GM12878 (cell line): Measurements from ENCODE around the gene PRKCI. TPM values are rescaled to one million over a fixed set of nuclear protein-coding genes. Genes with fewer than 3 reads are reported as not detected.
A peak's percentile ranks its signal among the peaks of the same experiment; 100 is the strongest.

ENCODE experiments used
- ATAC-seq: fragments of 200-7000 bp; cut with Tn5 transposase; 3 replicates; pipeline ENCODE4 v1.9.1; 2020; ENCODE audit warnings: mild to moderate bottlenecking, moderate library complexity
- BruUV-seq: library from RNA; stranded (reverse); fragments of 400-500 nt; replicated peaks from 2 replicates; lab custom pipeline; 2021; lab: Mats Ljungman, UMichigan
- CTCF ChIA-PET: fragments of 300-600 bp; sonication (Branson Sonifier 250); formaldehyde crosslinking; extraction: SDS; loops from one replicate; lab custom pipeline; 2021; ENCODE audit warnings: inconsistent platforms; lab: Yijun Ruan, JAX
- POLR2A ChIA-PET: fragments of 350-600 bp; formaldehyde crosslinking; extraction: SDS; loops from one replicate; lab custom pipeline; 2021; ENCODE audit warnings: inconsistent platforms; lab: Charles Lee
- RAD21 ChIA-PET: fragments of 300-600 bp; sonication (Branson Sonifier 250); formaldehyde crosslinking; loops from one replicate; lab custom pipeline; 2023; ENCODE audit warnings: antibody characterized with exemption; ENCODE audit not compliant: unreplicated experiment; lab: Charles Lee
- SMC1A ChIA-PET: fragments of 300-600 bp; sonication (Branson Sonifier 250); formaldehyde crosslinking; loops from one replicate; lab custom pipeline; 2023; ENCODE audit not compliant: unreplicated experiment, uncharacterized antibody; lab: Charles Lee
- DNase-seq: peaks from one replicate; pipeline ENCODE4 v3.0.0-alpha.2; 2011; ENCODE audit warnings: low read depth, low spot score
- FAIRE-seq: peaks from 3 replicates; lab custom pipeline; 2011; peaks lifted over from hg19 to GRCh38; lab: Jason Lieb, UNC
- H2AFZ ChIP-seq: 2 replicates; pipeline ENCODE4 v1.6.0; 2011; ENCODE audit warnings: low read depth, low read length, control low read depth; ENCODE audit not compliant: control insufficient read depth
- H3K27ac ChIP-seq: 2 replicates; pipeline ENCODE4 v1.5.1; 2011; ENCODE audit warnings: control low read depth; ENCODE audit not compliant: control insufficient read depth, insufficient read depth
- H3K27me3 ChIP-seq, 2 experiments: replicated peaks in 1 of 2; 2 replicates each; pipeline versions ENCODE4 v1.6.0 to v1.6.1; 2011; ENCODE audit warnings: low read length in 1 of 2; ENCODE audit not compliant: control insufficient read depth in 2 of 2, insufficient read depth in 2 of 2
- H3K36me3 ChIP-seq, 2 experiments: 2 replicates each; pipeline ENCODE4 v1.5.1; 2011; ENCODE audit warnings: low read length in 1 of 2; ENCODE audit not compliant: control insufficient read depth in 2 of 2, insufficient read depth in 2 of 2
- H3K4me1 ChIP-seq: 2 replicates; pipeline ENCODE4 v1.6.1; 2011; ENCODE audit warnings: mild to moderate bottlenecking, low read length, moderate library complexity, mixed read lengths; ENCODE audit not compliant: control insufficient read depth, insufficient read depth
- H3K4me2 ChIP-seq: 2 replicates; pipeline ENCODE4 v1.6.0; 2011; ENCODE audit warnings: control low read depth; ENCODE audit not compliant: control insufficient read depth, insufficient read depth
- H3K4me3 ChIP-seq: fragments of 200-600 bp; sonication (generic); 2 replicates; pipeline ENCODE4 v1.5.1; 2016
- H3K79me2 ChIP-seq: 2 replicates; pipeline ENCODE4 v1.6.0; 2011; ENCODE audit warnings: low read length; ENCODE audit not compliant: control insufficient read depth, insufficient read depth
- H3K9ac ChIP-seq: 2 replicates; pipeline ENCODE4 v1.8.0; 2011; ENCODE audit warnings: low read length, control low read depth, mixed read lengths; ENCODE audit not compliant: control insufficient read depth, insufficient read depth
- H3K9me3 ChIP-seq: replicated peaks from 3 replicates; pipeline ENCODE4 v1.5.1; 2011; ENCODE audit warnings: mild to moderate bottlenecking, low read length; ENCODE audit not compliant: control insufficient read depth, insufficient read depth
- H4K20me1 ChIP-seq: 2 replicates; pipeline ENCODE4 v1.6.0; 2011; ENCODE audit not compliant: control insufficient read depth, insufficient read depth
- NFIC ChIP-seq: IDR thresholded peaks from 2 replicates; pipeline ENCODE4 v1.6.1; 2012; ENCODE audit warnings: low read depth, mild to moderate bottlenecking, inconsistent platforms, low read length, moderate library complexity
- PAX8 ChIP-seq: fragments of 450-650 bp; IDR thresholded peaks from 2 replicates; pipeline ENCODE4 v1.6.1; 2017; ENCODE audit warnings: mild to moderate bottlenecking, moderate library complexity
- REST ChIP-seq: IDR thresholded peaks from 2 replicates; pipeline ENCODE4 v1.6.1; 2012; ENCODE audit warnings: mild to moderate bottlenecking, low read depth, low read length
- RUNX3 ChIP-seq: IDR thresholded peaks from 2 replicates; pipeline ENCODE4 v1.6.1; 2012; ENCODE audit warnings: low read length, inconsistent platforms
- SMAD1 ChIP-seq: fragments of 450-650 bp; IDR thresholded peaks from 2 replicates; pipeline ENCODE4 v1.6.1; 2018; ENCODE audit warnings: mild to moderate bottlenecking, low read depth; ENCODE audit not compliant: partially characterized antibody
- SMC3 ChIP-seq: IDR thresholded peaks from 2 replicates; pipeline ENCODE4 v1.6.1; 2011; ENCODE audit warnings: low read length, improper control_type of control experiment, borderline replicate concordance
- SPI1 ChIP-seq: IDR thresholded peaks from 2 replicates; pipeline ENCODE4 v1.6.1; 2011; ENCODE audit warnings: low read depth, mild to moderate bottlenecking, low read length, moderate library complexity, borderline replicate concordance; ENCODE audit not compliant: insufficient read depth
- SUZ12 ChIP-seq: fragments of 200-600 bp; sonication (generic); IDR thresholded peaks from one replicate; pipeline ENCODE4 v1.6.1; 2018; ENCODE audit warnings: antibody characterized with exemption, mild to moderate bottlenecking; ENCODE audit not compliant: unreplicated experiment
- TARDBP ChIP-seq: IDR thresholded peaks from 2 replicates; pipeline ENCODE4 v1.6.1; 2016; ENCODE audit warnings: borderline replicate concordance
- TCF12 ChIP-seq: IDR thresholded peaks from 2 replicates; pipeline ENCODE4 v1.6.1; 2011; ENCODE audit warnings: low read depth, mild to moderate bottlenecking, low read length
- YBX1 ChIP-seq: fragments of 450-650 bp; IDR thresholded peaks from 2 replicates; pipeline ENCODE4 v1.6.1; 2016; ENCODE audit warnings: antibody characterized with exemption
- WGBS: methylation state at CpG from one replicate; pipeline ENCODE4 v1.1.6; 2016; ENCODE audit warnings: low lambda C conversion rate; ENCODE audit not compliant: insufficient replicate concordance, insufficient coverage; ENCODE audit errors: missing lambda C conversion rate; 5-methylcytosine and 5-hydroxymethylcytosine counted together
- in situ Hi-C: fragments of 300-500 bp; cut with MboI; formaldehyde crosslinking; loops from 9 replicates; pipeline ENCODE4 v1.14.3; 2018; ENCODE audit warnings: mixed read lengths
- intact Hi-C: fragments of 100-400 bp; cut with micrococcal nuclease; formaldehyde crosslinking; loops from one replicate; pipeline ENCODE4 v1.14.2; 2022; ENCODE audit not compliant: unreplicated experiment
- polyA plus RNA-seq, 11 experiments: library from polyadenylated mRNA; depleted of rRNA in 4 of 11; unstranded in 6 of 11; stranded (reverse) in 5 of 11; fragments of >200 nt; fragmentation: Nextera tagmentation in 4 of 11; fragmentation: Illumina TruSeq in 1 of 11; extraction: Ambion mirVana in 4 of 11; extraction: Trizol in 1 of 11; gene quantifications; 1 replicate in 1 of 11; 2 replicates in 10 of 11; pipeline versions ENCODE4 v1.2.1 to v1.2.3, GENCODE V29; 2011 to 2016; ENCODE audit warnings: inconsistent platforms in 2 of 11, missing spikeins in 2 of 11, low read depth in 1 of 11
- total RNA-seq, 4 experiments: library from RNA; depleted of rRNA in 3 of 4; stranded (reverse); fragments of >200 nt in 3 of 4; fragmentation: Illumina TruSeq in 1 of 4; extraction: Trizol in 1 of 4; gene quantifications; 2 replicates each; pipeline versions ENCODE4 v1.2.1 to v1.2.3, GENCODE V29; 2013 to 2021
- TF ChIP-seq, protein P1 (sequence below): IDR thresholded peaks from 2 replicates; pipeline ENCODE4 v1.6.1; 2012; ENCODE audit warnings: low read length, inconsistent platforms

PRKCI gene
- total and polyA plus RNA-seq, 10 of the 15 experiments (the other 5 are each of a cell fraction or from before 2014, with no cell fraction given) = 3.5 to 15.4 (median 11.8) TPM

DNA sequence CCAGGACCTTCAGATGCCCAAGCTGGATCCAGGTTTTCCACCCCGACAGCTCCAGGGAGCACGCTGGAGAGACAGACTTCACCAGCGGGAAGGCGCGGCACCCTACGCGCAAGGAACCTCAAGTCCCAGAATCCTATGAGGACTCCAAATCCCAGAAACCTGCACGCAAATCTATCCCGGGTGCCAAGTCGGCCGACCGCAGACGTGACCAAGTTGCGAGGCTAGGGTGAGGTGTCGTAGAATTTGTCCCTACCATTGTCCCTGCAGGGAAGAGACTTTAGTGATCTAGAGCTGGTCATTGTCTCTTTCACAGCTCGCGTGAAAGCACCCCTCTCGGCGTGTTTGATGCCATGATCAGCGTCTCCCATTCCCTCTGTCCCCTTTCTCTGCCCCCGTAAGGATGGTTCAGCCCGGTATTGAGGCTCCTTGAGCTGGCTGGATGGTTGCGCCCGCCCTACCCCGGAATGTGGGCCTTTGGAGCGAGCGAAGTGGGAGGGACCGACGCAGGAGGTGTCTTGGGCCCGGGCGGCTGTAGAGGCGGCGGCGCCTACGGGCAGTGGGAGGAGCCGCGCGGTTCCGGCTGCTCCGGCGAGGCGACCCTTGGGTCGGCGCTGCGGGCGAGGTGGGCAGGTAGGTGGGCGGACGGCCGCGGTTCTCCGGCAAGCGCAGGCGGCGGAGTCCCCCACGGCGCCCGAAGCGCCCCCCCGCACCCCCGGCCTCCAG is at the start of gene PRKCI (continued):
- TF ChIP-seq TARDBP (0 out of 2 replicates have a peak, but pooled peaks have one; percentile 70), REST (no peak)

GRCh38 chr3:170178651-170179050 is 43.6 kb upstream of the PRKCI start:
- Histone ChIP-seq H3K4me2 (peak overlapping the region; percentile 88), H3K4me3 (peak overlapping the region; percentile 89), H3K4me1 (peaks cover 5% of the 10 kb centered on the region), H3K27ac (peak overlapping the region; percentile 98), H3K27me3 (no peaks in the 10 kb centered on the region), H4K20me1 (no peaks in the 10 kb centered on the region), H3K9ac (peak overlapping the region; percentile 98; the same call in 1 of the 2 replicates), H2AFZ (no peak overlapping the region), H3K79me2 (peaks cover 67% of the 10 kb centered on the region), H3K9me3 (no peaks in the 10 kb centered on the region), H3K36me3 (peaks cover 0 to 27% of the 10 kb centered on the region in 2 experiments; a peak in 3 of 4 replicates)
- in situ Hi-C loops (no loop called here), intact Hi-C loops (no loop called here)
- 9% methylated on average over 3 of the region's 3 CpGs for WGBS
- ChIA-PET CTCF (interaction anchor here (0.7 to 1.4 kb wide), 3 partner anchors 19 to 50 kb away, joined by 3 to 5 read pairs (median 4); no protein-coding TSS in a partner anchor), POLR2A (interaction anchor here (0.5 to 1.3 kb wide), 3 partner anchors 13 to 209 kb away, joined by 4 to 5 read pairs (median 4); no protein-coding TSS in a partner anchor), SMC1A (interaction anchor here (0.6 to 2.1 kb wide), 16 partner anchors 9 to 205 kb away, joined by 3 to 9 read pairs (median 4); no protein-coding TSS in a partner anchor), RAD21 (interaction anchor here (1.1 to 2.9 kb wide), 7 partner anchors 8 to 178 kb away, joined by 3 to 11 read pairs (median 5); no protein-coding TSS in a partner anchor)
- FAIRE-seq (peak; percentile 82), DNase-seq (no peak), ATAC-seq (peak; percentile 50)
- BruUV-seq = no TSS peak
- TF ChIP-seq YBX1 (no peak), PAX8 (no peak), SUZ12 (no peak), RUNX3 (peak; percentile 70), SMAD1 (no peak), NFIC (no peak), REST (no peak), SPI1 (peak; percentile 72; the same call in 1 of the 2 replicates), TCF12 (no peak), SMC3 (no peak)
- TF ChIP-seq, protein P1, sequence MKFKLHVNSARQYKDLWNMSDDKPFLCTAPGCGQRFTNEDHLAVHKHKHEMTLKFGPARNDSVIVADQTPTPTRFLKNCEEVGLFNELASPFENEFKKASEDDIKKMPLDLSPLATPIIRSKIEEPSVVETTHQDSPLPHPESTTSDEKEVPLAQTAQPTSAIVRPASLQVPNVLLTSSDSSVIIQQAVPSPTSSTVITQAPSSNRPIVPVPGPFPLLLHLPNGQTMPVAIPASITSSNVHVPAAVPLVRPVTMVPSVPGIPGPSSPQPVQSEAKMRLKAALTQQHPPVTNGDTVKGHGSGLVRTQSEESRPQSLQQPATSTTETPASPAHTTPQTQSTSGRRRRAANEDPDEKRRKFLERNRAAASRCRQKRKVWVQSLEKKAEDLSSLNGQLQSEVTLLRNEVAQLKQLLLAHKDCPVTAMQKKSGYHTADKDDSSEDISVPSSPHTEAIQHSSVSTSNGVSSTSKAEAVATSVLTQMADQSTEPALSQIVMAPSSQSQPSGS = peak; percentile 20; the same call in 1 of the 2 replicates
